Endometrium (tissue), 2 donors: Measurements from ENCODE around the gene IFIT2.
A peak's percentile ranks its signal among the peaks of the same experiment; 100 is the strongest.
"Not testable (repeated sequence)": the region's sequence is repeated elsewhere in the genome, so short reads cannot be mapped to it uniquely, and the experiment has no call there.

ENCODE experiments used
- FAIRE-seq: peaks from 2 replicates; lab custom pipeline; 2012; peaks lifted over from hg19 to GRCh38; lab: Jason Lieb, UNC
- donor health status: control.
- donor health status: control.

Gene IFIT2

DNA sequence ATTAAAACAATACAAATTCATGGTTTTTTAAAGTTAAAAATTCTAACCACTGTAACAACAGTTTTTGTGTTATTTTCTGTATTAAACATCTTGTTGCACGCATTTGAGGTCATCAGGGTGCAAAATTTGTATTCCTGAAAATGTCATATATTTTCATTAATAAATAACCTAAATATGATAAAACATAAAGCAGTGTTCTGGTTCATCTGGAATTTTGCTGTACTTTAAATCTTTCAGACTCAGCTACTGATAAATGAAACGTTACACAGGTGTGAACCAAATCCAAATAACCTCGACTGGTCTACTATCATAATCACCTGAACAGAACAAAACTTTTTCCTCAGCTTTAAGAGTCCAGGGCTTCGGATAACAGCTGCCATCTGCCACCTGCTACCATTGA lies 6.9 kb downstream of the IFIT2 start:
- no peak for FAIRE-seq

DNA sequence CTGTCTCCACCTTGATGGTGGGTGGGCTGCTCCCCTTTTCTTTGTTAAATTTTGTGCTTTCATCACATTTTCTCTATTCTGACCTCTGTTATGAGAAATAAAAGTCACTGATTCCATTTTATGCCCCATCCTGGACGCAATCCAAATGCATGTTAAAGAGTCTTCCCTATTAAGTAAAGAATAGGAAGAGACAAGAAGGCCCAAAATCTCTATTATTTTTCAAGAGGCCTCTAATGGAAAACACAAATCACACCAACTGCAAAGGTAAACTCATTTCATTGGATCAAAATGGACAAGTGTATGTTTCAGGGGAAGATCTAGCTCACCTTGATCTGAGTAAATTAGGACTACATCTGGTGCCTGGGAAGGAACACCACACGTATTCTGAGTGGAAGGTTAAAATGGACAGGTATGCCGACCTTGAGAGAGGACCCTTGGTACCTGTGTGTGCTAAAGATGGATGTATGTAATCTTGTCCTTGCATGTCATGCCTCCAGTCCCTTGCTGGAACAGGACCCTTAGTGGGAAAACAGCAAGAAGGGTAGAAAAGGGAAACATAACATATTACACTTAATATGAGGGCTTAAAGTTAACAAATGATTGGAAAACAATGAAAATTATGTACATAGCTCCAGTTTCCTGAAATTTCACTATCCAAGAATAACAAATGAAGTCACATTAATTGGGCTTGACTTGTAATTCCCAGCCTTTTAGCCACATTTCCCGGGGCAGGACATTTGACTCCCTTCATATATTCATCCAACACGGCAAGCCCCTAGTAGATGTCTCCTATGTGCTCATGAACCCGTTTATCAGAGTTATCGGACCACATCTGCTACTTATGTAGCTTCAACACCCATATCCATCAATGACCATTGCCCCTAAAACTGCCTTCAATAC lies 7.6 kb downstream of the IFIT2 start:
- no peak for FAIRE-seq

DNA sequence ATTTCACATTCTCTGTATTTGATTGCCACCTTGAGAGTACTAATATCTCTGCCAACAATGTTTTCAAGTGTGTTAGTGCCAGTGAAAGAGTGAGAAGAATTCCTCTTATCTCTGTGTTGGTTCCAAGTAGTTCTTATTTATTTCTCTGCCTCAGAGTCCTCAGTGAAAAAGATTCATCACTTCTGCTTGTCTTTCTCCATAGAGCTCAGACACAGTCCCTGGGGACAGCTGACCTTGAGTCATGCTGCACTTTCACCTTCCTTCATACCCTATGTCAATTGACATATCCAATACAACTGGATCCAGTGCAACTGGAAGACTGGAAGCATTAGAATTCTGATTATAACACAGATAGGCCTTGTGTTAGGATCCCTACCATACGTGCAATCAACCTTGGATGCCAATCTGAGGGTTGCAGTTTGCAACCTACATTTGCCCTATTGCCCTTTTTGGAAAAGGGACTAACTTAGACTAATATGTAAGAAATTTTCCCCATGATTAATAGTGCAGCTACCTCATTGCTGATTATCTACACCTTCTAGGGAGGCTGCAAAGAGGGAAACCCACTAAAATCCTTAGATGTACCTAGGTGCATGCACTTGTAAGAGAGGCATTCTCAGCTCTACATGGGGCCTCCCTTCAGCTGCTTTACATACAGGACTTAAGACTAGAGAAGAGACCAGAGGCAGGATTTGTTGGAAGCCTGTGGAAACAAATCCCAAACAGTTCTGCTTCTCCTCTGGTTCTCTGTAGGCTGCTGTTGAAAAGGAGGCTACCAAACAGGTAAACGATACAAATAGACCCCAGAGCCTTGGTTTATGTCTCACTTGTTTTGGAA lies 8.4 kb downstream of the IFIT2 start:
- FAIRE-seq = no peak

DNA sequence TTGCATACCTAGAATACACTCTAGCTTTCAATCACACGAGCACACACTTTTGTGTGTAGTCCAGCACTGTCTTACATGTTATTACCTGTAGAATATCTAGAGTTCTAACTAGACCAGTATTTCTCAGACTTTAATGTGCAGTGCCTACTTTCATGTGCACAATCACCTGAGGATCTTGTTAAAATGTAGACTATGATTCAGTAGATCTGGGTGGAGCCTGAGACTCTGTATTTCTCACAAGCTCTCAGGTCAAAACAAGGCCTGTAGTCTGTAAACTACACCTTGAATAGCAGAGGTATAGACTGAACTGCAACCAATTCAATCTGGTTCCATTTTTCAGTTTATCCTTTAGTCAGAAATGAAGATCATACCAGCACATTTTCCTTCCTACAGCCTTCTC lies 11.1 kb downstream of the IFIT2 start:
- no peak for FAIRE-seq

DNA sequence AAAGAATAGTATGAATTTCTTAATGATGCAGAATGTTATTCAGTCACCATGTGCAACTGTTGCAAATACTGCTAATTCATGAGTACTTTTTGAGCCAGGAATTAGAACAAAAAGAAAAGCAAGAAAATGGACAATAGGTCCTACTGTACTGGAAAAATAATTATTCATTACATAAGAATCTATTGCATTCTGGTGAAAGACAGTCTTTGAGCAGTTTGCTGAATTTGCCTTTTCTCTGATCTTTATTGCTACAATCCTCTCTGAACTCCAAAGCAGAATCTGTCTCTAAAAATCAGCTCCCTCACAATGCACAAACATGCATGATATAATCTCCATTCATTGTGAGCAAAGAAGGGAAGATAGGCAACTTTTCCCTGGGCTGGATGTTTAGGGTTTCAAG lies 12.8 kb downstream of the IFIT2 start:
- FAIRE-seq = no peak

DNA sequence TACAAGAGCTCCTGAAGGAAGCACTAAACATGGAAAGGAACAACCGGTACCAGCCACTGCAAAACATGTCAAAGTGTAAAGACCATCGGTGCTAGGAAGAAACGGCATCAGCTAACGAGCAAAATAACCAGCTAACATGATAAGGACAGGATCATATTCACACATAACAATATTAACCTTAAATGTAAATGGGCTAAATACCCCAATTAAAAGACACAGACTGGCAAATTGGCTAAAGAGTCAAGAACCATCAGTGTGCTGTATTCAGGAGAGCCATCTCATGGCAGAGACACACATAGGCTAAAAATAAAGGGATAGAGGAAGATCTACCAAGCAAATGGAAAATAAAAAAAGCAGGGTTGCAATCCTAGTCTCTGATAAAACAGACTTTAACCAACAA lies 16.2 kb downstream of the IFIT2 start:
- FAIRE-seq = not testable (repeated sequence)

DNA sequence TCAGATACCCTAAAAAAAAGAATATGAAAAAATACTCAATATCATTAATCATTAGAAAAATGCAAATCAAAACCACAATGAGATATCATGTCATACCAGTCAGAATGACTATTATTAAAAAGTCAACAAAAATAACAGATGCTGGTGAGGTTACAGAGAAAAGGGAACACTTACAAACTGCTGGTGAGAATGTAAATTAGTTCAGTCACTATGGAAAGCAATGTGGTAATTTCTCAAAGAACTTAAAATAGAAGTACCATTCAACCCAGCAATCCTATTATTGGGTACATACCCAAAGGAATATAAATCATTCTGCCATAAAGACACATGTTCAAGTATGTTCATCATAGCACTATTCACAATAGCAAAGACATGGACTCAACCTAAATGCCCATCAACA lies 23.2 kb downstream of the IFIT2 start:
- peak; percentile 8 for FAIRE-seq

DNA sequence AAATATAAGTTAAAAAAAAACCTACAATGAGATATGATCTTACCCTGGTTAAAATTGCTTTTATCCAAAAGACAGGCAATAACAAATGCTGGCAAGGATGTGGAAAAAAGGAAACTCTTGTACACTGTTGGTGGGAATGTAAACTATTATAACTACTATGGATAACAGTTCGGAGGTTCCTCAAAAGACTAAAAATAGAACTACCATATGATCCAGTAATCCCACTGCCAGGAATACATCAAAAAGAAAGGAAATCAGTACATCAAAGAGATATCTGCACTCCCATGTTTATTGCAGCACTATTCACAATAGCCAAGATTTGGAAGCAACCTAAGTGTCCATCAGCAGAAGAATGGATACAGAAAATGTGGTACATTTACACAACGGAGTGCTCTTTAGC lies 24.0 kb downstream of the IFIT2 start:
- not testable (repeated sequence) for FAIRE-seq

DNA sequence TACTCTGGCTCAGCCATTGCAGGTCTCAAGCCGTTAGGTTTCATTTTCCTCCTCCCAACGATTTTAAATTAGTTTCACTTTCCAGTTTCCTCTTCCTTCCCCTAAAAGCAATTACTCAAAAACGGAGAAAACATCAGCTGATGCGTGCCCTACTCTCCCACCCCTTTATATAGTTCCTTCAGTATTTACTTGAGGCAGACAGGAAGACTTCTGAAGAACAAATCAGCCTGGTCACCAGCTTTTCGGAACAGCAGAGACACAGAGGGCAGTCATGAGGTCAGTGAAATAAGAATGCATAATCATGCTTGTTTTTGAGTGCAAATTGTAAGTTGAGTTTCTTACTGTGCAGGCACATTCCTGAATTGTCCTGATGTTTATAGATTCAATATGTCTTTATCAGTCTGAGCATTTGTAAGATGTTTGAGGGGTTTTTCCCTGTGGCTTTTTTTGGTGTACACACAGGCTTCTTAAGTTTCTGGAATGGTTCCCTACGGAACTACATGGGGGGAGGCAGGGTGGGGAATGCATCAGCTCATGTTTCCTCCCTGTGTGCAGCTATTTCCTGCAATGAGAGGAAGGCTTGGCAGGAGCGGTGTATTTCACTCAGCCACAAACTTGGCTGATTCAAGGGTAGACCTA lies 26.1 kb downstream of the IFIT2 start, which contains the start of gene IFIT3:
IFIT3 (plus strand) TSS at position 195 of the 639 bp plus-strand sequence; CDS start at position 272, 77 bp downstream.
- FAIRE-seq = peak; percentile 58

DNA sequence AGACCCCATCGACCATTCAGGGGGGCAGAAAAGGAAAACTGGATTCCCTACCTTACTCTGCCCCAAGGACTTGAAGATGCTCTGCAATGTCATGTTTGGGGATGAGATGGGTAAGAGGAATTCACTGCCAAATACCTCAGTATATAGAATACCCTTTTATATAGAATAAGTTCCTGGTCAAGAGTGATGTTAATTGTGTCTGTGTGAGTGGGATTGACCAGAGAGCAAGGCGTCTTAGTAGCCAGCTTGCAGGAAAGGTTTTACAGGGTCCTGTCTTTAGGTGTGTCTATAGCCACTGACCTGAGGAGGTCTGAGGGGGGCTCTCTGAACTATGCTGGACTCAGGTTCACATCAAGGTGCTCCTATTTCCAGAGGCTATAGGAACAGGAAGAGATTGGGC lies 27.3 kb downstream of the IFIT2 start:
- FAIRE-seq = no peak

DNA sequence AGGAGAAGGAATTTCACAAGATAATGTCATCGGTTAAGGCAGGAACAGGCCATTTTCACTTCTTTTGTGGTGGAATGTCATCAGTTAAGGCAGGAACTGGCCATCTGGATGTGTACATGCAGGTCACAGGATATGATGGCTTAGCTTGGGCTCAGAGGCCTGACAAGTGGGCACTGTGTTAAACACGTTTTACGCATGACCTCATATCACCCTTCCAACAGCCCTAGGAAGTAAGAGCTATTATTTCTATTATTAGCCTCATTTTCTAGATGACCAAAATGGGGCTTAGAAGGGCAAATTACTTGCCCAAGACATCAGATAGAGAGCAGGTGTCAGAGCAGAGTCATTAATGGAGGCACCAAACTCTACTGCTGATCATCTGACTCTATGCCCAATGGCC lies 28.2 kb downstream of the IFIT2 start:
- FAIRE-seq = not testable (repeated sequence)

DNA sequence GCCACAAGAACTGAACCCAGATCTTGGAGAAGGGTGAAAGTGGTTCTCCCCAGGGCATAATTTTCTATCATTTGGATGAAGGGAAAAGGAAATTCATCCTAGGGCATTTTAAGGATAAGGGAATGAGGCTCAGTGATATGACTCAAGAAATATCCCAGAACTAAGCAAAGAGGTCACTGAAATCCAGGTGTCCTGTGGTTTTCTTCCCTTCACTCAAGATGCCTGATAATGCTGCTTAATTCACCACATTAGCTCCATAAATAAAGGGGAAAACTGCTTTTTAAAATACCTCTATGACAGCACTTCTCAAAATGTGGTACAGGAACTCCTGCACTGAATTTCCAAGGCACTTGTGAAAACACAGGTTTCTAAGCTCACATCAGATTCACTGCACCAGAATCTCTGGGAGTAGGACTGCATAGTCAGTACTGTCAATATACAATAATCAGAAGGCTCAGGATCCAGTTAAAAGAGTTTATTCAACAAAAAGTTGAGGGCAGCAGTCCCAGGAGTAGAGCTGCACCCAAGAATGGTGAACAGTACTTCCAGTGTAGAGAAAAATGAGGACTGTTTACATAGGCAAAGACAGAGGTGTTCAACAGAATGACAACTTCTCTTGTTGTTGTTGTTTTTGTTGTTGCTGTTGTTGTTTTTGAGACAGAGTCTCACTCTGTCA lies 28.8 kb downstream of the IFIT2 start:
- FAIRE-seq = no peak

DNA sequence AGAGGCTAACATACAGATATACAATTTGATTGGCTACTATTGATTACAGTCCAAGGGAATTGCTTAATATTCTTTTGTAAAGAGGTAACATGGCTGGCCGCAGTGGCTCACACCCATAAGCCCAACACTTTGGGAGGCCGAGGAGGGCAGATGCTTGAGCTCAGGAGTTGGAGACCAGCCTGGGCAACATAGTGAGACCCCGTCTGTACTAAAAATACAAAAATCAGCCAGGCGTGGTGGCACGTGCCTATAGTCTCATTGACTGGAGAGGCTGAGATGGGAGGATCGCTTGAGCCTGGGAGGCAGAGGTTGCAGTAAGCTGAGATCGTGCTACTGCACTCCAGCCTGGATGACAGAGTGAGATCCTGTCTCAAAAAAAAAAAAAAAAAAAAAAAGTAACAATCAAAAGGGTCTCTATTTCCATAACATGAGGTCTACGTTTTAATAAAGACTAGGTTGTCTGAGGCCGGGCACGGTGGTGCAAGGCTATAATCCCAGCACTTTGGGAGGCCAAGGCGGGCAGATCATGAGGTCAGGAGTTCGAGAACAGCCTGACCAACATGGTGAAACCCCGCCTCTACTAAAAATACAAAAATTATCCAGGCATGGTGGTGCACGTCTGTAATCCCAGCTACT lies 29.8 kb downstream of the IFIT2 start:
- FAIRE-seq = not testable (repeated sequence)

DNA sequence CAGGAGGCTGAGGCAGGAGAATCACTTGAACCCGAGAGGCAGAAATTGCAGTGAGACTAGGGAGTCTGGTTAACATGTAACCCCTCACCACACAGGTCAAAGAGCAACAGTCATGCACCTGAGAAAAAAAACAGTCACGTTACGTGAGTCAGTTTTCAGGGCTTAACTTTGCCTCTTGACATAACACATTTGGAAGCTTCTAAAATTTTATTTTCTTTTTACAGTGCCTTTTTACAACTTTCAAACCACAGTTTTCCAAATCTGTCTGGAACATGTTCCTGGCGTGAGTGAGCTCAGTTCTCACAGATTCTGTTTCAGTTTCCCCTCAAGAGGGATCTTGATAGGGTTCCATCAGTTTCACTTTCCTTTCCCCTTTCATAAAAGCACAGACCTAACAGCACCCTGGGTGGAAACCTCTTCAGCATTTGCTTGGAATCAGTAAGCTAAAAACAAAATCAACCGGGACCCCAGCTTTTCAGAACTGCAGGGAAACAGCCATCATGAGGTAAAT lies 30.3 kb downstream of the IFIT2 start:
- FAIRE-seq = peak; percentile 72

DNA sequence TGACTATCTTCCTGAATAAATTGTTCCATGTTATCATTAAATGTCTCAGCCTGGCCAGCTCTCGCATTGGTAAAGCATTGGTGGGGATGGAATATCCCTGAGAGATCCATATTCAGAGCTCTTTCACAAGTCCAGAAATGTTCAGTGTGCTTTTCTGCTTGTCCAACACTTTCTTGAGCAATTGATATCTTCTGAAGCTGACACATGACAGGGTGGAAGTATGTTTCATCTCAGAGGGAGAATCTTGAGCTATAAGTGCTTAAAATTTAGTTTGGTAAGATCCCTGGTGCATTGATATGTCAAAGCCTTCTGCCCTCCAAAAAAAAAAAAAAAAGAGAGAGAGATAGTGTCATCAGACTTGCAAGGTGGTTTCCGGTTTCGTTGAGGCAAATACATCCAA lies 33.4 kb downstream of the IFIT2 start:
- FAIRE-seq = no peak

DNA sequence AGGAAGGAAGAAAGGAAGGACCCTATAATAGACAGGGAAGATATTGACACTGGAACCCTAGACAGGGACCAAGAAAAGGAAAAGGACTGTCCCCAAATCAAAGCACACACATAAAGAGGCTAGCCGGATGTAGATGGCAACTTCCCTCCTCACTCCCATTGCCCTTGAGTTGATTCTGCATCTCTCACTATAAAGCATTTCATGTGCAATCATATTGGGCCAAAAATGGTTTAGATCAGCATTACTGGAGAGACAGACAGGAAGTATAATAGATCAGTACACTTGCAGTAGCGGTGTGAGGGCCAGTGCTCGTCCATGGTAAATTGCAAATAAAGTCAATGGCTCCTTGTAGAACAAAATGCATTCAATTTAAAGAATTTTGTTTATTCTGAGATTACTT lies 34.4 kb downstream of the IFIT2 start:
- no peak for FAIRE-seq

DNA sequence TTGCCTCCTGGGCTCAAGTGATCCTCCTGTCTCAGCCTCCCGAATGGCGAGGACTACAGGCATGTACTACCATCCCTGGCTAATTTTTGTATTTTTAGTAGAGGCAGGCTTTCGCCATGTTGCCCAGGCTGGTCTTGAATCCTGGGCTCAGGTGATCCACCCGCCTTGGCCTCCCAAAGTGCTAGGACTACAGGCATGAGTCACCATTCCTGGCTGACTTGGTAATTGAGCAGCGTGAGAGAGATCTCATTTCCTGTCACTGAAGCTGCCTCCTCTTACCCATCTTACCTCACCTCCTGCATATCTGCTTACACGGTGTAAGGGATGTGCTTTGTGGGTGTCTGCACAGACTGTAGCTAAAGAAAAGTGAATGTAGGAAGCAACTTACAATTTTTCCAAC lies 35.6 kb downstream of the IFIT2 start:
- FAIRE-seq = no peak

DNA sequence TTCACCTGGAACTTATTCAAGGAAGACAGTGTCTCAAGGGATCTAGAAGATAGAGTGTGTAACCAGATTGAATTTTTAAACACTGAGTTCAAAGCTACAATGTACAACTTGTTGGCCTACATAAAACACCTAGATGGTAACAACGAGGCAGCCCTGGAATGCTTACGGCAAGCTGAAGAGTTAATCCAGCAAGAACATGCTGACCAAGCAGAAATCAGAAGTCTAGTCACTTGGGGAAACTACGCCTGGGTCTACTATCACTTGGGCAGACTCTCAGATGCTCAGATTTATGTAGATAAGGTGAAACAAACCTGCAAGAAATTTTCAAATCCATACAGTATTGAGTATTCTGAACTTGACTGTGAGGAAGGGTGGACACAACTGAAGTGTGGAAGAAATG lies 36.9 kb downstream of the IFIT2 start:
- no peak for FAIRE-seq

DNA sequence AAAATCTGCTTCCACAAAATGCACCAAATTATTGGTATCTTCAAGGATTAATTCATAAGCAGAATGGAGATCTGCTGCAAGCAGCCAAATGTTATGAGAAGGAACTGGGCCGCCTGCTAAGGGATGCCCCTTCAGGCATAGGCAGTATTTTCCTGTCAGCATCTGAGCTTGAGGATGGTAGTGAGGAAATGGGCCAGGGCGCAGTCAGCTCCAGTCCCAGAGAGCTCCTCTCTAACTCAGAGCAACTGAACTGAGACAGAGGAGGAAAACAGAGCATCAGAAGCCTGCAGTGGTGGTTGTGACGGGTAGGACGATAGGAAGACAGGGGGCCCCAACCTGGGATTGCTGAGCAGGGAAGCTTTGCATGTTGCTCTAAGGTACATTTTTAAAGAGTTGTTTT lies 38.0 kb downstream of the IFIT2 start:
- no peak for FAIRE-seq

DNA sequence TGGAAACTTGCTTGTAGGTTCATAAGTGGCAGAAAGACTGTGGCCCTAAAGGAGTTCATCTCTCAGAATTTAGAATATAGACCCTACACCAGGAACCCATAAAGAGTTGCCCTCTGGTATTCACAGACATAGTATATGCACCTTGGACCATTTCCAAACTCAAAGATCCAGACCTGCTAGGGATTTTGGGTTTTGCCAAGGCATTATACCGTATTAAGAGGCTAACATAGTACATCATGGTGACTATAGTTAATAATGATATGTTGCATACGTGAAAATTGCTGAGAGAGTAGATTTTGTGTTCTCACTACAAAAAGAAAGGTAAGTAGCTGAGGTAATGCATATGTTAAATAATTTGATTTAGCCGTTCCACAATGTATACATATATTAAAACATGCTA lies 39.8 kb downstream of the IFIT2 start:
- FAIRE-seq = no peak

DNA sequence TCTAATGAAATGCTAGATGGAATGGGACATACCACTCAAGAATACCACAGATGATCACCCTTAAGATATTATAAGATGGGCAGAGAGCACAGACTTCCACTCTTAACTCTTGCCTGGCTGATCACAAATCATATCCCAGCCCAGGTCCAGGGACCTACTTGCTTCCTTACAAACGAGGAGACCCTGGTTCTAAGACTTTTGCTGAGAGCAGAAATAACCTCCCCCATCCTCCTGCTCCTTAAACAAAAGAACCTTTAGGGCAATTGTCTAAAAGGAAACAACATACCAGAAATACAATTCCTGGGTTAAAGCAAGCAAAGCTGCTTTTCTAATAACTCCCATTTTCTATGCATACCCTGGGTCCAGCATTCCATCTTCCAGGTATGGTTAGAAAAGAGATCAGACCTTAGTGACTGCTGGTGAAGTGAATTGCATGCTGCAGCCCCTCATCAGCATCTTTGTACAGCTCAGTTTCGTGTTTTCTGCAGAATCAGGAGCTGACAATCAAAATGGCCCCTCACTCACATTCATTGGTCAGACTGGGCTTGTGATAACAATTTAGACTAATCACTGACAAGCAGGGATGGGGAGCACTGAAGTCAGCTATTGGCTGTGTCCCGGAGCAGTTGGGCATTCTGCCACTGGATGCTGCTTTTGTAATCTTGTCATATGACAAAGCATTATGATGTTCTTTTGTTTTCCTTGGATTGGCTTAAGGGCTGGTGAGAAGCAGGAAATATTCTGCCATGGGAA lies 40.5 kb downstream of the IFIT2 start:
- no peak for FAIRE-seq
